CD4-positive, alpha-beta T cell treated with Interleukin-17A for 4 hours (primary cell): ENCODE measurements around the gene PARVA.

Experiments
- DNase-seq: peaks from one replicate; pipeline ENCODE4 v3.0.0-alpha.2; 2020; ENCODE audit warnings: mixed read lengths

PARVA gene

GRCh38 chr11:12560362-12560761 lies 183.0 kb downstream of the PARVA start:
- DNase-seq = no peak

DNA sequence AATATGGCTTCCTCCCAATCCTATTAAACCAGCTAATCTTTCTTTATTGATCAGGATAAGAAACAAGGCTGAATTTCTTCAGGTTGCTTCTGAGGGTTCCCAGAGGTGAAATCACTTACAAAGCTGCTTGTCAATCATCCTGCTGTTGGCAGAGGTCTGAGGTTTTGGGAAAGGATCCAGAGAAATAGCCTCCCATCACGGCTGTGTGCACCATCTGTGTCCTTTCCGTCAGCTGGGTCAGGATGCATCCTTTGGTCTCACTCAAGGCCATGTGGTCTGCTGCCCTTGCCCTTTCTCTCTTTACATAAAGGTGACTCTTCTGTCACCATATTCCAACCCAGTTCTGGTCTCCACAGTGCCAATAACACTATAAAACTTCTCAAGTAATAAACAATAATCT lies 183.5 kb downstream of the PARVA start:
- DNase-seq = no peak

- DNase-seq = no peak
Observed at GRCh38 chr11:12564012-12564411, 186.6 kb downstream of the PARVA start.

- DNase-seq = no peak
Observed at GRCh38 chr11:12565406-12565805, 188.0 kb downstream of the PARVA start.

- DNase-seq = no peak
Observed at GRCh38 chr11:12567746-12568460, 190.5 kb downstream of the PARVA start.

DNA sequence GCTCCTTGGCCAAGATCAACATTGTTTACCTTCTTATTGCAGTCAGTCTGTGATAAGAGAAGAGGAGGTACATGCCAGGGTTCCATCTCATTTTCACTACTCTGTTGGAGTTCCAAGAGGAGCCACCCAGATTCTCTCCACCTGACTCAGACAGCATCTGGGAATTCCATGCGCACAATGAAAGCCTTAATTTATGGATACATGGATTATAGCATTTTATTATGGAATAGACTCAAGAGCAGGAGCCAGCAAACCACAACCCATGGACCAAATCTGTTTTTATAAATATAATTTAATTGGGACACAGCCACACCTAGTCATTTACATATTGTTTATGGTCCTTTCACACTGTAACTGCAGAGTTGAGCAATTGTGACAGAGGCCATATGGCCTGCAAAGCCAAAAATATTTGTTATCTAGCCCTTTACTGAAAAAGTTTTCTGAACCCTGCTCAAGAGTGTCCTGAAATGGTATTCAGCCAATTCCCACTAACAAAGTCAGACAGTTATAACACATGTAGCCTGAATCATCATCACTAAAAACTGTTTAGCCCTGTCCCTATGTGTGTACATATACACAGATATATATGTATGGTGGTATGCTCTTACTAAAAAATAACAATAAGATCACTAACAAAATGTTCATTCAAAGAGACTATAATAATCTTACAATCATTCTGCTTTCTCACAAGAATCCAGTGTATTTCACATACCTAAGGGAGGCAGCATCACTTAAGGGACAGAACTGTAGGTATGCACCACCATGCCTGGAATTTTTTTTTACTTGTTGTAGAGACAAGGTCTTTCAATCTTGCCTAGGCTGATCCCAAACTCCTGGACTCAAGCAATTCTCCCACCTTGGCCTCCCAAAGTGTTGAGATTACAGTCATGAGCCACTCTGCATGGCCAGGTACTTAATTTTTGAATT lies 192.4 kb downstream of the PARVA start:
- no peak for DNase-seq

GRCh38 chr11:12573707-12574485 lies 196.5 kb downstream of the PARVA start:
- no peak for DNase-seq

- DNase-seq = no peak
Observed at GRCh38 chr11:12577725-12578644, 200.6 kb downstream of the PARVA start.

- no peak for DNase-seq
Observed at GRCh38 chr11:12581416-12581815, 204.0 kb downstream of the PARVA start.

GRCh38 chr11:12581923-12582322 lies 204.6 kb downstream of the PARVA start:
- DNase-seq = no peak
